Measurements from ENCODE around the gene NPHP4. TPM values are rescaled to one million over a fixed set of nuclear protein-coding genes. Genes with fewer than 3 reads are reported as not detected.
"Not testable (repeated sequence)": the region's sequence is repeated elsewhere in the genome, so short reads cannot be mapped to it uniquely, and the experiment has no call there.

Gene NPHP4
- total RNA-seq, 4 donors from 2014 or later = 11.2 to 24.5 (median 18.2) TPM

DNA sequence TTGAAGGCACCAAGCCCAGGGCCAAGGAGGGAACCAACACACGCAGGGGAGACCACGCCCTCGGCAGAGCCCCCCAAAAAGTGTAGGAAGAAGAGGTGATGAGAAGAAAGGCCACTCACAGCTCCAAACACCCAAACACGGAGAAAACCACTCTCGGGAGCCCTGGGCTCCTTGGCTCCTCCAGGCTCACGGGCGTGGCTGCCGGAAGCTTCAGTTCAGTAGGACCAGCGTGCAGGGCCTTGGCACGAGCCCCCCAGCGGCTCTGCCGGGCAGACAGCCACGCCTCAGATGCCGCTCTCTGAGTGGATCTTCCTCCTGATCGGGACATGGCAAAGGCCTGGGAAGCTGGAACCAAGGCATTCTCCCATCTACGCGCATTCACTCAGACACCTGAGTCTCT is 94.0 kb downstream of the NPHP4 start:
- intact Hi-C loops (cut with DNase I; ENCODE audit: low total_unique reads) = no loop called here
- WGBS, 2 donors = 79 to 81% methylated on average over 17 of the region's 17 CpGs
- TF ChIP-seq, protein P1, sequence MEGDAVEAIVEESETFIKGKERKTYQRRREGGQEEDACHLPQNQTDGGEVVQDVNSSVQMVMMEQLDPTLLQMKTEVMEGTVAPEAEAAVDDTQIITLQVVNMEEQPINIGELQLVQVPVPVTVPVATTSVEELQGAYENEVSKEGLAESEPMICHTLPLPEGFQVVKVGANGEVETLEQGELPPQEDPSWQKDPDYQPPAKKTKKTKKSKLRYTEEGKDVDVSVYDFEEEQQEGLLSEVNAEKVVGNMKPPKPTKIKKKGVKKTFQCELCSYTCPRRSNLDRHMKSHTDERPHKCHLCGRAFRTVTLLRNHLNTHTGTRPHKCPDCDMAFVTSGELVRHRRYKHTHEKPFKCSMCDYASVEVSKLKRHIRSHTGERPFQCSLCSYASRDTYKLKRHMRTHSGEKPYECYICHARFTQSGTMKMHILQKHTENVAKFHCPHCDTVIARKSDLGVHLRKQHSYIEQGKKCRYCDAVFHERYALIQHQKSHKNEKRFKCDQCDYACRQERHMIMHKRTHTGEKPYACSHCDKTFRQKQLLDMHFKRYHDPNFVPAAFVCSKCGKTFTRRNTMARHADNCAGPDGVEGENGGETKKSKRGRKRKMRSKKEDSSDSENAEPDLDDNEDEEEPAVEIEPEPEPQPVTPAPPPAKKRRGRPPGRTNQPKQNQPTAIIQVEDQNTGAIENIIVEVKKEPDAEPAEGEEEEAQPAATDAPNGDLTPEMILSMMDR (IDR thresholded peaks at IDR 0.05) = no peak
- no peak for TF ChIP-seq POLR2A (IDR thresholded peaks at IDR 0.05)
- H3K4me3 ChIP-seq (ENCODE audit: low read depth, poor library complexity, severe bottlenecking) = no peak overlapping the region
- DNase-seq (ENCODE audit: low spot score in 2 of 2) = no peak

- H3K4me3 ChIP-seq (ENCODE audit: low read depth, poor library complexity, severe bottlenecking) = no peak overlapping the region
- no peak for DNase-seq (ENCODE audit: low spot score in 2 of 2)
- WGBS, 2 donors = 90 to 91% methylated on average over 29 of the region's 29 CpGs
- no peak for TF ChIP-seq POLR2A (IDR thresholded peaks at IDR 0.05)
- TF ChIP-seq, protein P1 (IDR thresholded peaks at IDR 0.05) = no peak
- intact Hi-C loops (cut with DNase I; ENCODE audit: low total_unique reads) = no loop called here
These were observed 95.2 kb downstream of the NPHP4 start for GRCh38 chr1:5896706-5897660.

DNA sequence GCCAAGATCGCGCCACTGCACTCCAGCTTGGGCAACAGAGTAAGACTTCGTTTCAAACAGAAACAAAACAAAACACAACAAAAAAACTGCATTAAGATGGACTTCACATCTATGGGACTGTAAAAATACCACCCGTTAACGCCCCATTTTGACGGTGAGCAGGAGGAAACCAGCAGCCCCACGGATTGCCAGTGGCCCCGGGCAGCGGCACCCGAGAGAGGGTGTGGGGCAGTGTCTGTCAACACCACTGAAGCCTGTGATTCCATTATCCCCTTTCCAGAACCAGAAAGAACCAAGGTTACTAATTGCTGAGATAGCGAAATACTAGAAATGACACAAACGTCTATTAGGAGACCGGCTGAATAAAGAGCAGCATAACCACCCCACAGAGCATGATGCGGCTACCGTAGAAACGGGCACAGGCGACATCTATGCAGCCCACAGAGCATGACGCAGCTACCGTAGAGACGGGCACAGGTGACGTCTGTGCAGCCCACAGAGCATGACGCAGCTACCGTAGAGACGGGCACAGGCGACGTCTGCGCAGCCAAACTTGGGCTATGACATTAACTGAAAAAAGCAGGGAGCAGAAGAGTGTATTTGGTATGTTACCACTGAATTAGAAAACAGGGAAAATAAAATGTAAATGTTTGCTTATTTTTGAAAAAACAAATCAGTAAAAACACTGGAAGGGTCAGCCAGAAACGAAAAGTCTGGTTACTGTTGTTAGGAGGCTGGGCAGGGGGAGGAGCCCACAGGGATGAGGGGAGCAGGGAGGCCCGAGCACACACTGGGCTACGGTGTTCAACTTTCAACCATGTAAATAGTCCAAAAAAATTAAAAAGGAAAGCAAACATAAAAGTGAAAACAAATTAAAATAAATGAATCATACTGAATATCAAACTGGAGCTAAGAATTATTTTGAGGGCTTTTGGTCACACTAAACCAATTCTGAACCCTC is 96.5 kb downstream of the NPHP4 start:
- H3K4me3 ChIP-seq (ENCODE audit: low read depth, poor library complexity, severe bottlenecking) = no peak overlapping the region
- no peak for DNase-seq (ENCODE audit: low spot score in 2 of 2)
- TF ChIP-seq, protein P1 (IDR thresholded peaks at IDR 0.05) = no peak
- TF ChIP-seq POLR2A (IDR thresholded peaks at IDR 0.05) = no peak
- intact Hi-C loops (cut with DNase I; ENCODE audit: low total_unique reads) = no loop called here
- WGBS, 2 donors = 94 to 95% methylated on average over 30 of the region's 30 CpGs

- WGBS, 2 donors = 87 to 88% methylated on average over 12 of the region's 12 CpGs
- intact Hi-C loops (cut with DNase I; ENCODE audit: low total_unique reads); H3K4me3 ChIP-seq (ENCODE audit: low read depth, poor library complexity, severe bottlenecking); DNase-seq (ENCODE audit: low spot score in 2 of 2): not testable (repeated sequence)
These were observed 98.4 kb downstream of the NPHP4 start for GRCh38 chr1:5893699-5894278.

- no peak for DNase-seq (ENCODE audit: low spot score in 2 of 2)
- 95% methylated on average over 3 to 8 of the region's 8 CpGs for WGBS, 2 donors
- TF ChIP-seq POLR2A (IDR thresholded peaks at IDR 0.05) = no peak
- TF ChIP-seq, protein P1 (IDR thresholded peaks at IDR 0.05) = no peak
- no peak overlapping the region for H3K4me3 ChIP-seq (ENCODE audit: low read depth, poor library complexity, severe bottlenecking)
- intact Hi-C loops (cut with DNase I; ENCODE audit: low total_unique reads) = no loop called here
These were observed 99.9 kb downstream of the NPHP4 start for GRCh38 chr1:5892329-5892728.

Measured in lower leg skin (tissue), 4 donors.